SK-N-MC (cell line): ENCODE measurements around the gene UQCRH.

ENCODE experiments used
- DNase-seq: peaks from one replicate; pipeline ENCODE4 v3.0.0-alpha.2; 2011; ENCODE audit warnings: low read depth, low spot score
- H3K27ac ChIP-seq: fragments of 200-600 bp; sonication (generic); 2 replicates; pipeline ENCODE4 v1.5.1; 2016; ENCODE audit warnings: mixed run types
- H3K36me3 ChIP-seq: fragments of 200-600 bp; sonication (generic); 2 replicates; pipeline ENCODE4 v1.6.1; 2017; ENCODE audit warnings: antibody characterized with exemption, low read length, mixed read lengths; ENCODE audit not compliant: insufficient read depth
- H3K4me3 ChIP-seq: fragments of 200-600 bp; sonication (generic); 2 replicates; pipeline ENCODE4 v1.5.1; 2016
- H3K9ac ChIP-seq: fragments of 200-600 bp; sonication (generic); 2 replicates; pipeline ENCODE4 v1.8.0; 2017; ENCODE audit warnings: mixed run types, mixed read lengths; ENCODE audit not compliant: insufficient read length
- H3K9me3 ChIP-seq: fragments of 200-600 bp; sonication (generic); 2 replicates; pipeline ENCODE4 v1.6.1; 2017; ENCODE audit warnings: low read depth, mild to moderate bottlenecking, antibody characterized with exemption, low read length, moderate library complexity, mixed read lengths
- EZH2 ChIP-seq: fragments of 200-600 bp; sonication (generic); IDR thresholded peaks from one replicate; pipeline ENCODE4 v1.6.1; 2017; ENCODE audit warnings: antibody characterized with exemption
- FOXP2 ChIP-seq: optimal IDR thresholded peaks from 2 replicates; pipeline ENCODE3; 2011; ENCODE audit warnings: mild to moderate bottlenecking, moderate library complexity; ENCODE audit not compliant: insufficient read depth; ENCODE audit errors: extremely low read length, control extremely low read depth
- POLR2AphosphoS5 ChIP-seq: IDR thresholded peaks from 2 replicates; pipeline ENCODE4 v1.6.1; 2012; ENCODE audit warnings: mild to moderate bottlenecking, low read depth, low read length, borderline replicate concordance

UQCRH gene

DNA sequence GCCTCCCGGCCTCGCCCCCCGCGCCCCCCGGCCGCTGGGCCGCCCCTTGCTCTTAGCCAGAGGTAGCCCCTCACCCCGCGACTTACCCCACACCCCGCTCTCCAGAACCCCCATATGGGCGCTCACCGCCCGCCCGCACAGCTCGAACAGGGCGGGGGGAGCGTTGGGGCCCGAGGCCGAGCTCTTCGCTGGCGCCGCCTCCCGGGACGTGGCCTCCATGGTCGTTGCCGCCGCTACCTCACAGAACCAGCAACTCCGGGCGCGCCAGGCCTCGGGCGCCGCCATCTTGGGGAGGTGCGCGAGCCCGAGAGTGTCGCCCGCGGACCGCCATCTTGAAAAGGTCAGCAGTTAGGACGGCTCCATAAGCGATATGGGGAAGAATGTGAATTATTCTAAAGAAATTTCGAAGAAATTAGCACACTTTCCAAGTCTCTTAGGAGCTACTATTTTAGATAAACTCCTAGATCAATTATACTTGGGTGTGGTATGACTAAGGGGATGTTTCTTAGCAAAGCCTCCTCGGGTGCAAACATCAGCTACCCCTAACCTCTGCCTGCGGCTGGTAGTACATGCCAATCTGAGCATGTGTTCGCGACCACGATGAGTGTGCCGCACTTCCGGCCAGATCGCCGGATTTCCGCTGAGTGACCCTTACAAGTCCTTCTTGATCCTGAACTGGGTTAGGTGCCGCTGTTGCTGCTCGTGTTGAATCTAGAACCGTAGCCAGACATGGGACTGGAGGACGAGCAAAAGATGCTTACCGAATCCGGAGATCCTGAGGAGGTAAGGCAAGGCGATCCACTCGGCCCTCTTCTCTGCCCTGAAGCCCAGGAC lies at the start of gene UQCRH, which contains the start of gene LRRC41:
TSS of gene UQCRH (plus strand) at position 661 of the 834 bp plus-strand sequence. CDS start at position 730, 69 bp downstream.
TSS of gene LRRC41 (minus strand) at position 579 of the 834 bp plus-strand sequence. CDS start at position 285, 294 bp downstream.
- H3K36me3 ChIP-seq, result peaks cover 29% of the 10 kb centered on the region
- H3K27ac ChIP-seq, result peak within 1 kb of the TSS; percentile 88
- no peaks in the 10 kb centered on the region for H3K9me3 ChIP-seq
- DNase-seq, result peak; percentile 91
- TF ChIP-seq POLR2AphosphoS5, result peak; percentile 79
- TF ChIP-seq EZH2, result no peak
- no peak for TF ChIP-seq FOXP2
- peak within 1 kb of the TSS; percentile 99 for H3K4me3 ChIP-seq
- H3K9ac ChIP-seq, result peak within 1 kb of the TSS; percentile 100

DNA sequence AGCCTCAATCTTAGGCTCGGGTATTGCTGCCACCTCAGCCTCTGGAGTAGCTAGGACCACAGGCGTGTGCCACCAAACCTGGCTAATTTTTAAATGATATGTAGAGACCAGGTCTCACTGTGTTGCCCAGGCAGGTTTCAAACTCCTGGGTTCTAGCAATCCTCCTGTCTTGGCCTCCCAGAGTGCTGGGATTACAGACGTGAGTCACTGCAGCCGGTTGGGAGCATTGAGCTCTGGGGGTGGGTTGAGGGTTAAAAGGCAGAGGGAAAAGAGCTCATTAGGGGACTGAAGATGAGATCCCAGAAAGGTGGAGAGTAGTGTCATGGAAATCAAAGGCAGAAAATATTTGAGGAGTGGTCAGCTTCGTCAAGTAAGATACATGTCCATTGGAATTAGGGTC lies 48.8 kb upstream of the UQCRH start:
- Histone ChIP-seq H3K27ac (no peak overlapping the region), H3K36me3 (peaks cover 62% of the 10 kb centered on the region), H3K9ac (no peak overlapping the region), H3K9me3 (no peaks in the 10 kb centered on the region), H3K4me3 (no peak overlapping the region)
- no peak for DNase-seq
- TF ChIP-seq FOXP2, result no peak
- TF ChIP-seq POLR2AphosphoS5, result no peak
- TF ChIP-seq EZH2, result no peak

DNA sequence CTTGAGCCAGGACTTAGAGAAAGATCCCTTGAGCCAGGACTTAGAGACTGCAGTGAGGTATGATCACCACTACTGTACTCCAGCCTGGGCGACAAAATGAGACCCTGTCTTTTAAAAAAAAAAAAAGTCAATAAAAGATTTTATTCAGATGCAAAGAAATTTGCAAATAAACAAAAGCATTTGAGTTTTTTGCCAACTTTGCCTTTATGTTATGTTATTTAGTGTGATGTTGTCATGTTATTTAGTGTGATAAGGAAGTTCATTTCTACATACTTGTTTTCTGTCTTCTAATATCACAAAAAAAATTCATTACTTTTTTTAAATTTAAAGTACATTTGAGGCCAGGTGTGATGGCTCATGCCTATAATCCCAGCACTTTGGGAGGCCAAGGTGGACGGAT lies 47.0 kb upstream of the UQCRH start:
- H3K9me3 ChIP-seq, result no peaks in the 10 kb centered on the region
- peaks cover 67% of the 10 kb centered on the region for H3K36me3 ChIP-seq
- H3K27ac ChIP-seq, result no peak overlapping the region
- TF ChIP-seq POLR2AphosphoS5, result no peak
- TF ChIP-seq FOXP2, result no peak
- no peak for TF ChIP-seq EZH2
- no peak overlapping the region for H3K4me3 ChIP-seq
- no peak for DNase-seq
- no peak overlapping the region for H3K9ac ChIP-seq

DNA sequence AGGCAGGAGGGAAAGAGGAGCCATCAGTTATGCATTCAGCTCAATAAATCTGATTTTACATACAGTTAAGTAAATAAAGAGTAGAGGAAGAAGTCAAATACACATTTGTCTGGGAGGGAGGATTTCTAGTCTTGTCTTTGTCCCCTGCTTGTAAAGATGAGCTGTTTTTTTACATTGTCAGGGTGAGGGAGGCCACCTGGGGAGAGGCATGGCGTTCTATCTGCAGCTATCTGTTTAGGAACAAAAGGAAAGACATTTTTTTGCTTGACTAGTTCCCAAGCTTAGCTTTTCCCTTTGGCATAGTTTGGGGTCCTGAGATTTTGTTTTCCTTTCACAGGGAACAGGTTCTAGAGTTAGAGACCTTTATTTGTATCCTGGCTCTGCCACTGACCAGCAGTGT lies 41.0 kb upstream of the UQCRH start:
- H3K4me3 ChIP-seq, result no peak overlapping the region
- peaks cover 91% of the 10 kb centered on the region for H3K36me3 ChIP-seq
- no peaks in the 10 kb centered on the region for H3K9me3 ChIP-seq
- no peak overlapping the region for H3K27ac ChIP-seq
- no peak overlapping the region for H3K9ac ChIP-seq
- no peak for DNase-seq
- TF ChIP-seq FOXP2 (no peak), EZH2 (no peak), POLR2AphosphoS5 (no peak)

DNA sequence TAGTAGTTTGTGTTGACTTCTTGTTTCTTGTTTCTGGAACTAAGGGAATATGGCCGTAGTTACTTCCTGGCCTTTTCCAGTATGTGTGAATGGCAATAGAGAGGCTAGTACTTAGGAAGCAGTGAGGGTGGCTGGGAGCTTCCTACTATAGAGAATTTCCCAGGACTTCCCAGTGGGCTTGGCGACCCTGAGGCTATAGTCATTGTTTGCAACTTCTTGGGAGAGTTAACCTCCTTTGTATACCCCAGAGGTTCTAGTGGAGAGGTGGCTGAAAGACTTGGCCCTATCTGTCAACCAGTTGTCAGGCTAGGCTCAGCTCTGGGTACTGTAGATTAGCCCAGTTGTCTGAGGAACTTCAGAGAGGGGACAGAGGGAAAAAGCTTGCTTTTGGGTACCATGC lies 40.4 kb upstream of the UQCRH start:
- peaks cover 93% of the 10 kb centered on the region for H3K36me3 ChIP-seq
- DNase-seq, result no peak
- no peak overlapping the region for H3K9ac ChIP-seq
- no peak overlapping the region for H3K27ac ChIP-seq
- TF ChIP-seq POLR2AphosphoS5 (no peak), EZH2 (no peak), FOXP2 (no peak)
- no peak overlapping the region for H3K4me3 ChIP-seq
- no peaks in the 10 kb centered on the region for H3K9me3 ChIP-seq

DNA sequence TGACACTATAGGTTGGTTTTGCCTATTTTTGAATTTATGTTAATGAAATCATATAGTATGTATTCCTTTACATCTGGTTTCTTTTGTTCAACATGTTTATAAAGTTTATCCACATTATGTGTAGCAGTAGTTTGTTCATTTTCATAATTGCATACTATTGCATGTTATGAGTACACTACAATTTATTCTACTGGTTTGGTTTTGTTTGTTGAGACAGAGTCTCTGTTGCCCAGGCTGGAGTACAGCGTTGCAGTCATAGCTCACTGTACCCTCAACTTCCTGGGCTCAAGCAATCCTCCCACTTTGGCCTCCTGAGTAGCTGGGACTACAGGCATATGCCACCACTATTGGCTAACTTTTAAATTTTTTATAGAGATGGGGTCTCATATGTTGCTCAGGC lies 34.9 kb upstream of the UQCRH start:
- peaks cover 90% of the 10 kb centered on the region for H3K36me3 ChIP-seq
- no peak overlapping the region for H3K4me3 ChIP-seq

DNA sequence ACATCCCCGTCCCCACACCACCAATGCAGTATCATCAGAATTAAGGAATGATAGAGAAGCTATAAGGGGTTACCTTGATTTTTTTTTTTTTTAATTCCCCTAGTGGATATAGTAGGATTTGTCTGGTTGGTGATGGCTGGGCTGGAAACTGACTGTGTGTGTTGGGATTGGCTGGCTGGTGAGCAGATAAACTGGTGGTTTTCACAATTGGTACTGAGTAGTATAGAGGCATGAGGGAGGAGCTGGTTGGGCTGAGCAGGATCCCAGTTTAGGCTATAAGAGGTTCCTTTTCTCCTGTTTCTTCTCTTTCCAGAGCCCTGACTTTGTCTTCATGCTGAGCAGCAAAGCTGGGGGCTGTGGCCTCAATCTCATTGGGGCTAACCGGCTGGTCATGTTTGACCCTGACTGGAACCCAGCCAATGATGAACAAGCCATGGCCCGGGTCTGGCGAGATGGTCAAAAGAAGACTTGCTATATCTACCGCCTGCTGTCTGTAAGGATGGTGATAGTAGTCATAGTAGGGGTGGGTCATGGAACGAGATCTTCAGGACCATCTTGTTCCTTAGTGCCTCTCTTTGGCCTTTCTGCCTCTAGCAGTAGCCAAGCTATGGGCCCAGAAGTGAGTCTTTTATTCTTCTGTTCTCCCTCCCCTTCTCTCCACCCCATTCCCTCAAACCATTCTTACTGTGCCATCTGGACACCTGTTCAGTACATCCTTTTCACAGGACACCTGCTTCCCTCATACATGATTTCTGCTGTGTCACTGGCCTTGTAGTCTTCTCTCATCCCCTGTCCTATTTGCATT lies 29.1 kb upstream of the UQCRH start:
- Histone ChIP-seq H3K9ac (no peak overlapping the region), H3K4me3 (no peak overlapping the region), H3K27ac (no peak overlapping the region), H3K36me3 (peaks cover 92% of the 10 kb centered on the region), H3K9me3 (no peaks in the 10 kb centered on the region)
- peak; percentile 26; the same call in 1 of the 2 replicates for TF ChIP-seq POLR2AphosphoS5
- no peak for TF ChIP-seq FOXP2
- TF ChIP-seq EZH2, result no peak
- DNase-seq, result no peak

More for the DNA sequence above, 34.9 kb upstream of the UQCRH start:
- DNase-seq, result no peak
- TF ChIP-seq EZH2 (no peak), FOXP2 (no peak)
- no peak overlapping the region for H3K9ac ChIP-seq
- H3K27ac ChIP-seq, result no peak overlapping the region
- H3K9me3 ChIP-seq, result no peaks in the 10 kb centered on the region

DNA sequence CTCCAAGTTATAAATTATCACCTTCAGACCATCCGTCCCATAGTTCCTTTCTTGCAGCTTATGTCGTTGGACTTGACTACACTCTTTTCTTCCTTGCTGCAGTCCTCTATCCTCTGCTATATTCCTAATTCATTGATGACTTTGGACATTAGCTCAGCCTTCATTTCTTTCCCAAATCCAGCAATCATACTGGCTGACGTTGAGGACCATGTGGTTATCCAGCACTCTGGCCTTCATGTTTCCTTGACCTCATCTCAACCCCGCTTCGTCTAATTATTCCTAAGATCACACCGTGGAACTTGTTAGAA lies 28.5 kb upstream of the UQCRH start:
- Histone ChIP-seq H3K36me3 (peaks cover 94% of the 10 kb centered on the region), H3K9ac (no peak overlapping the region), H3K4me3 (no peak overlapping the region), H3K9me3 (no peaks in the 10 kb centered on the region), H3K27ac (no peak overlapping the region)
- TF ChIP-seq POLR2AphosphoS5 (no peak), FOXP2 (no peak), EZH2 (no peak)
- no peak for DNase-seq
